ENCODE measurements around the gene TNNC1. TPM values are rescaled to one million over a fixed set of nuclear protein-coding genes. Genes with fewer than 3 reads are reported as not detected.
A peak's percentile ranks its signal among the peaks of the same experiment; 100 is the strongest.

Gene TNNC1
- total RNA-seq, 1 experiment from 2014 or later: not detected

GRCh38 chr3:52456169-52456799 lies 2.4 kb upstream of the TNNC1 start:
- TF ChIP-seq EZH2 (IDR thresholded peaks at IDR 0.05; ENCODE audit: borderline replicate concordance, low read depth, low read length, poor library complexity, severe bottlenecking): no peak
- no peak for TF ChIP-seq CTCF (conservative IDR thresholded peaks at IDR 0.05; ENCODE audit: low read depth, low read length)
- peaks cover 11% of the 10 kb centered on the region for H3K36me3 ChIP-seq (ENCODE audit: insufficient read depth, low read length, poor library complexity, severe bottlenecking)
- ChIA-PET POLR2A (ENCODE audit: low non-redundant PET) (no interaction called here), CTCF (no interaction called here)
- H3K4me1 ChIP-seq (ENCODE audit: insufficient read depth, low read length, poor library complexity, severe bottlenecking): peaks cover 3% of the 10 kb centered on the region
- H3K27me3 ChIP-seq (replicated peaks; ENCODE audit: insufficient read depth, low read depth, low read length, poor library complexity): no peaks in the 10 kb centered on the region
- DNase-seq (ENCODE audit: low spot score): no peak
- H3K9me3 ChIP-seq (ENCODE audit: low read depth, low read length, poor library complexity, severe bottlenecking): no peaks in the 10 kb centered on the region
- intact Hi-C loops (cut with micrococcal nuclease; ENCODE audit: unreplicated experiment): no loop called here
- no TSS peak for BruUV-seq (replicated peaks)
- peak overlapping the region; percentile 77 for H3K4me3 ChIP-seq (ENCODE audit: low read depth, low read length, poor library complexity, severe bottlenecking)
- H3K27ac ChIP-seq (ENCODE audit: low read depth, low read length, poor library complexity, severe bottlenecking): peak overlapping the region; percentile 76

GRCh38 chr3:52455283-52456168 lies 1.7 kb upstream of the TNNC1 start, which contains the start of gene NISCH:
Gene NISCH (plus strand): TSS chr3:52455604. CDS start chr3:52455642, 38 bp downstream.
- intact Hi-C loops (cut with micrococcal nuclease; ENCODE audit: unreplicated experiment): no loop called here

GRCh38 chr3:52454938-52455282 lies 1.1 kb upstream of the TNNC1 start:
- BruUV-seq (replicated peaks): no TSS peak
- ChIA-PET POLR2A (ENCODE audit: low non-redundant PET) (no interaction called here), CTCF (interaction anchor here (0.6 kb wide), 1 partner anchor 7 kb away, joined by 5 read pairs; no protein-coding TSS in a partner anchor)
- no peak for TF ChIP-seq EZH2 (IDR thresholded peaks at IDR 0.05; ENCODE audit: borderline replicate concordance, low read depth, low read length, poor library complexity, severe bottlenecking)
- TF ChIP-seq CTCF (conservative IDR thresholded peaks at IDR 0.05; ENCODE audit: low read depth, low read length): no peak
- peaks cover 11% of the 10 kb centered on the region for H3K36me3 ChIP-seq (ENCODE audit: insufficient read depth, low read length, poor library complexity, severe bottlenecking)
- H3K4me1 ChIP-seq (ENCODE audit: insufficient read depth, low read length, poor library complexity, severe bottlenecking): peaks cover 3% of the 10 kb centered on the region
- peak overlapping the region; percentile 77 for H3K4me3 ChIP-seq (ENCODE audit: low read depth, low read length, poor library complexity, severe bottlenecking)
- H3K27me3 ChIP-seq (replicated peaks; ENCODE audit: insufficient read depth, low read depth, low read length, poor library complexity): no peaks in the 10 kb centered on the region
- DNase-seq (ENCODE audit: low spot score): no peak
- no peaks in the 10 kb centered on the region for H3K9me3 ChIP-seq (ENCODE audit: low read depth, low read length, poor library complexity, severe bottlenecking)
- H3K27ac ChIP-seq (ENCODE audit: low read depth, low read length, poor library complexity, severe bottlenecking): peak overlapping the region; percentile 23
- intact Hi-C loops (cut with micrococcal nuclease; ENCODE audit: unreplicated experiment): no loop called here

More at GRCh38 chr3:52455283-52456168, 1.7 kb upstream of the TNNC1 start, which contains the start of gene NISCH:
- peak; percentile 74 for DNase-seq (ENCODE audit: low spot score)
- peak within 1 kb of the TSS; percentile 76 for H3K27ac ChIP-seq (ENCODE audit: low read depth, low read length, poor library complexity, severe bottlenecking)
- ChIA-PET POLR2A (ENCODE audit: low non-redundant PET) (no interaction called here), CTCF (interaction anchor here (0.6 kb wide), 1 partner anchor 8 kb away, joined by 5 read pairs; no protein-coding TSS in a partner anchor)
- H3K27me3 ChIP-seq (replicated peaks; ENCODE audit: insufficient read depth, low read depth, low read length, poor library complexity): no peaks in the 10 kb centered on the region
- peaks cover 3% of the 10 kb centered on the region for H3K4me1 ChIP-seq (ENCODE audit: insufficient read depth, low read length, poor library complexity, severe bottlenecking)
- TF ChIP-seq EZH2 (IDR thresholded peaks at IDR 0.05; ENCODE audit: borderline replicate concordance, low read depth, low read length, poor library complexity, severe bottlenecking): no peak
- no peak for TF ChIP-seq CTCF (conservative IDR thresholded peaks at IDR 0.05; ENCODE audit: low read depth, low read length)
- no TSS peak for BruUV-seq (replicated peaks)
- H3K36me3 ChIP-seq (ENCODE audit: insufficient read depth, low read length, poor library complexity, severe bottlenecking): peaks cover 11% of the 10 kb centered on the region
- no peaks in the 10 kb centered on the region for H3K9me3 ChIP-seq (ENCODE audit: low read depth, low read length, poor library complexity, severe bottlenecking)
- peak within 1 kb of the TSS; percentile 77 for H3K4me3 ChIP-seq (ENCODE audit: low read depth, low read length, poor library complexity, severe bottlenecking)

All from A673 (cell line).